Measurements from ENCODE around the gene PTGFR.

Gene PTGFR

DNA sequence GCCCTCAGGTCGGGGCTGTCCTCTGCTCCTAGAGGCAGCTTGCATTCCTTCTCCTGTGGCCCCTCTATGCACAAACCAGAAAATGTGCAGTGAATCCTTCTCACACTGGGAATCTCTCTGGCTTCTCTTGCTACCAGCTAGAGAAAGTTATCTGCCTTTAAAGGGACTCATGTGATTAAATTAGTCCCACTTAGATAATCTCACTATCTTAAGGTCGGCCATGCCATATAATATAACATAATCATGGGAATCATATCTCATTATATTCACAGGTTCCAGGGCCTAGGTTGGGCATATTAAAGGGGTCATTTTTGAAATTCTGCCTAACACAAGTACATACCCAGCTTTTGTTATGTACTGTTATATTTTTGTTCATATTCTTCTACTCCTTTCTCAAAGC lies 31.4 kb downstream of the PTGFR start:
- no peak for TF ChIP-seq ESRRG (CRISPR knock-in tag; IDR thresholded peaks at IDR 0.05)
- TF ChIP-seq, protein P1, sequence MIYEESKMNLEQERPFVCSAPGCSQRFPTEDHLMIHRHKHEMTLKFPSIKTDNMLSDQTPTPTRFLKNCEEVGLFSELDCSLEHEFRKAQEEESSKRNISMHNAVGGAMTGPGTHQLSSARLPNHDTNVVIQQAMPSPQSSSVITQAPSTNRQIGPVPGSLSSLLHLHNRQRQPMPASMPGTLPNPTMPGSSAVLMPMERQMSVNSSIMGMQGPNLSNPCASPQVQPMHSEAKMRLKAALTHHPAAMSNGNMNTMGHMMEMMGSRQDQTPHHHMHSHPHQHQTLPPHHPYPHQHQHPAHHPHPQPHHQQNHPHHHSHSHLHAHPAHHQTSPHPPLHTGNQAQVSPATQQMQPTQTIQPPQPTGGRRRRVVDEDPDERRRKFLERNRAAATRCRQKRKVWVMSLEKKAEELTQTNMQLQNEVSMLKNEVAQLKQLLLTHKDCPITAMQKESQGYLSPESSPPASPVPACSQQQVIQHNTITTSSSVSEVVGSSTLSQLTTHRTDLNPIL (CRISPR knock-in tag; IDR thresholded peaks at IDR 0.05; ENCODE audit: low read depth) = no peak
- no peak for TF ChIP-seq PPARA (CRISPR knock-in tag; IDR thresholded peaks at IDR 0.05; ENCODE audit: borderline replicate concordance)
- no peak for TF ChIP-seq ZFP30 (CRISPR knock-in tag; IDR thresholded peaks at IDR 0.05)
- TF ChIP-seq, protein P2, sequence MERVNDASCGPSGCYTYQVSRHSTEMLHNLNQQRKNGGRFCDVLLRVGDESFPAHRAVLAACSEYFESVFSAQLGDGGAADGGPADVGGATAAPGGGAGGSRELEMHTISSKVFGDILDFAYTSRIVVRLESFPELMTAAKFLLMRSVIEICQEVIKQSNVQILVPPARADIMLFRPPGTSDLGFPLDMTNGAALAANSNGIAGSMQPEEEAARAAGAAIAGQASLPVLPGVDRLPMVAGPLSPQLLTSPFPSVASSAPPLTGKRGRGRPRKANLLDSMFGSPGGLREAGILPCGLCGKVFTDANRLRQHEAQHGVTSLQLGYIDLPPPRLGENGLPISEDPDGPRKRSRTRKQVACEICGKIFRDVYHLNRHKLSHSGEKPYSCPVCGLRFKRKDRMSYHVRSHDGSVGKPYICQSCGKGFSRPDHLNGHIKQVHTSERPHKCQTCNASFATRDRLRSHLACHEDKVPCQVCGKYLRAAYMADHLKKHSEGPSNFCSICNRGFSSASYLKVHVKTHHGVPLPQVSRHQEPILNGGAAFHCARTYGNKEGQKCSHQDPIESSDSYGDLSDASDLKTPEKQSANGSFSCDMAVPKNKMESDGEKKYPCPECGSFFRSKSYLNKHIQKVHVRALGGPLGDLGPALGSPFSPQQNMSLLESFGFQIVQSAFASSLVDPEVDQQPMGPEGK (CRISPR knock-in tag; IDR thresholded peaks at IDR 0.05; ENCODE audit: borderline replicate concordance) = no peak
- TF ChIP-seq TCF4 (CRISPR knock-in tag; IDR thresholded peaks at IDR 0.05; ENCODE audit: borderline replicate concordance) = no peak
- TF ChIP-seq, protein P3, sequence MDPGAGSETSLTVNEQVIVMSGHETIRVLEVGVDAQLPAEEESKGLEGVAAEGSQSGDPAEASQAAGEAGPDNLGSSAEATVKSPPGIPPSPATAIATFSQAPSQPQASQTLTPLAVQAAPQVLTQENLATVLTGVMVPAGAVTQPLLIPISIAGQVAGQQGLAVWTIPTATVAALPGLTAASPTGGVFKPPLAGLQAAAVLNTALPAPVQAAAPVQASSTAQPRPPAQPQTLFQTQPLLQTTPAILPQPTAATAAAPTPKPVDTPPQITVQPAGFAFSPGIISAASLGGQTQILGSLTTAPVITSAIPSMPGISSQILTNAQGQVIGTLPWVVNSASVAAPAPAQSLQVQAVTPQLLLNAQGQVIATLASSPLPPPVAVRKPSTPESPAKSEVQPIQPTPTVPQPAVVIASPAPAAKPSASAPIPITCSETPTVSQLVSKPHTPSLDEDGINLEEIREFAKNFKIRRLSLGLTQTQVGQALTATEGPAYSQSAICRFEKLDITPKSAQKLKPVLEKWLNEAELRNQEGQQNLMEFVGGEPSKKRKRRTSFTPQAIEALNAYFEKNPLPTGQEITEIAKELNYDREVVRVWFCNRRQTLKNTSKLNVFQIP (CRISPR knock-in tag; IDR thresholded peaks at IDR 0.05; ENCODE audit: borderline replicate concordance, low read depth) = no peak
- no peak for TF ChIP-seq ARNTL (CRISPR knock-in tag; IDR thresholded peaks at IDR 0.05; ENCODE audit: borderline replicate concordance, low read depth)
- TF ChIP-seq GLIS3 (CRISPR knock-in tag; IDR thresholded peaks at IDR 0.05) = no peak
- no peak for TF ChIP-seq ZNF565 (CRISPR knock-in tag; conservative IDR thresholded peaks at IDR 0.05; ENCODE audit: low read depth)
- TF ChIP-seq RARB (CRISPR knock-in tag; IDR thresholded peaks at IDR 0.05) = no peak
- TF ChIP-seq SNAI2 (CRISPR knock-in tag; IDR thresholded peaks at IDR 0.05) = no peak
- no peak for TF ChIP-seq ZNF70 (CRISPR knock-in tag; IDR thresholded peaks at IDR 0.05)
- no peak for TF ChIP-seq ZC3H10 (CRISPR knock-in tag; IDR thresholded peaks at IDR 0.05)
- no peak for TF ChIP-seq ISL1 (CRISPR knock-in tag; IDR thresholded peaks at IDR 0.05)
- TF ChIP-seq CSDC2 (CRISPR knock-in tag; IDR thresholded peaks at IDR 0.05) = no peak
- TF ChIP-seq, protein P4, sequence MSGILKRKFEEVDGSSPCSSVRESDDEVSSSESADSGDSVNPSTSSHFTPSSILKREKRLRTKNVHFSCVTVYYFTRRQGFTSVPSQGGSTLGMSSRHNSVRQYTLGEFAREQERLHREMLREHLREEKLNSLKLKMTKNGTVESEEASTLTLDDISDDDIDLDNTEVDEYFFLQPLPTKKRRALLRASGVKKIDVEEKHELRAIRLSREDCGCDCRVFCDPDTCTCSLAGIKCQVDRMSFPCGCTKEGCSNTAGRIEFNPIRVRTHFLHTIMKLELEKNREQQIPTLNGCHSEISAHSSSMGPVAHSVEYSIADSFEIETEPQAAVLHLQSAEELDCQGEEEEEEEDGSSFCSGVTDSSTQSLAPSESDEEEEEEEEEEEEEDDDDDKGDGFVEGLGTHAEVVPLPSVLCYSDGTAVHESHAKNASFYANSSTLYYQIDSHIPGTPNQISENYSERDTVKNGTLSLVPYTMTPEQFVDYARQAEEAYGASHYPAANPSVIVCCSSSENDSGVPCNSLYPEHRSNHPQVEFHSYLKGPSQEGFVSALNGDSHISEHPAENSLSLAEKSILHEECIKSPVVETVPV (CRISPR knock-in tag; IDR thresholded peaks at IDR 0.05) = no peak
- no peak for TF ChIP-seq BACH2 (CRISPR knock-in tag; IDR thresholded peaks at IDR 0.05; ENCODE audit: borderline replicate concordance)
- no peak for TF ChIP-seq TOX (CRISPR knock-in tag; IDR thresholded peaks at IDR 0.05; ENCODE audit: borderline replicate concordance)
- ATAC-seq = no peak

DNA sequence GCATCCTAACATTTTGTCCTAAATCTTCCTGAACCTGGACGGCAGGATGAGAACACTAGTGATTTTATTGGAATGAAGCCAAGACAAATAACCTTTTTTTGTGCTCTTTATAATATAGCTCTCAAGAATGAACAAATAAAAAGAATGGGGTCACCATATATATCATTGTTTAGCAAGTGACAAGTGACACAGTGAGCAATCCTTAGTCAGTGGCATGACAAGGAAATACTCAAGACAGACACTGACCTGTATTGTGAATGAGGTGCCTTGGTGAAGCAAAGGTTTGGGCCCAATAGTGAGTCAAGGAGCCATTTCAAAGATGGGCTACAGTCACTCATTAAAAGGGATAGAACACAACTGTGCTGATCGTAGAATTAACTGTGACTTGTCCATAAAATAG lies 35.7 kb downstream of the PTGFR start:
- TF ChIP-seq, protein P1 (CRISPR knock-in tag; IDR thresholded peaks at IDR 0.05; ENCODE audit: low read depth) = no peak
- TF ChIP-seq TOX (CRISPR knock-in tag; IDR thresholded peaks at IDR 0.05; ENCODE audit: borderline replicate concordance) = no peak
- TF ChIP-seq, protein P2 (CRISPR knock-in tag; IDR thresholded peaks at IDR 0.05; ENCODE audit: borderline replicate concordance) = no peak
- no peak for TF ChIP-seq ZNF70 (CRISPR knock-in tag; IDR thresholded peaks at IDR 0.05)
- TF ChIP-seq SNAI2 (CRISPR knock-in tag; IDR thresholded peaks at IDR 0.05) = no peak
- ATAC-seq = no peak

DNA sequence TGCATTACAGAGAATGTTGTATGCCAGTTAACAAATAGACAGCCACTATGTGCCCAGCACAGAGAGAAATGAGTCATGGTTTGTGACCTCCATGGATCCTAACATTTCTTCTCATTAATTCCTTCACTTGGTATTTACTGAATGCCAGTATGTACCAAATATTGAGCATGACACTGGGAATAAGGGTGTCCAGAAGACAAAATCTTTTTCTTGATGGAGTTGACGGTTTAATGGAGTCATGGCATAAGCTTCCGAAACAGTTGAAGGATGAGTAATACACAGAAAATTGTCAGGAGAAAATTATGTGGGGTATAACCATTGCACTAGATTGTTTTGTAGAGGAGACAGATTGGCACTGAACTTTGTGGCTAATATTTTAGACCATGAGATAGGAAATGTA lies 36.9 kb downstream of the PTGFR start:
- TF ChIP-seq ZNF8 (CRISPR knock-in tag; IDR thresholded peaks at IDR 0.05) = no peak
- no peak for TF ChIP-seq CSDC2 (CRISPR knock-in tag; IDR thresholded peaks at IDR 0.05)
- TF ChIP-seq, protein P1 (CRISPR knock-in tag; IDR thresholded peaks at IDR 0.05; ENCODE audit: low read depth) = no peak
- TF ChIP-seq ARNTL (CRISPR knock-in tag; IDR thresholded peaks at IDR 0.05; ENCODE audit: borderline replicate concordance, low read depth) = no peak
- TF ChIP-seq ZFP3 (CRISPR knock-in tag; IDR thresholded peaks at IDR 0.05) = no peak
- TF ChIP-seq GLIS3 (CRISPR knock-in tag; IDR thresholded peaks at IDR 0.05) = no peak
- no peak for TF ChIP-seq PPARA (CRISPR knock-in tag; IDR thresholded peaks at IDR 0.05; ENCODE audit: borderline replicate concordance)
- TF ChIP-seq, protein P3 (CRISPR knock-in tag; IDR thresholded peaks at IDR 0.05; ENCODE audit: borderline replicate concordance, low read depth) = no peak
- TF ChIP-seq ZNF565 (CRISPR knock-in tag; conservative IDR thresholded peaks at IDR 0.05; ENCODE audit: low read depth) = no peak
- TF ChIP-seq SNAI2 (CRISPR knock-in tag; IDR thresholded peaks at IDR 0.05) = no peak
- TF ChIP-seq ISL1 (CRISPR knock-in tag; IDR thresholded peaks at IDR 0.05) = no peak
- TF ChIP-seq RARB (CRISPR knock-in tag; IDR thresholded peaks at IDR 0.05) = no peak
- TF ChIP-seq, protein P4 (CRISPR knock-in tag; IDR thresholded peaks at IDR 0.05) = no peak
- peak; percentile 84 for ATAC-seq

Measured in SK-N-SH treated with all-trans-retinoic acid at 6 μM for 48 hours (cell line).